Stimulated activated CD4-positive, alpha-beta T cell treated with anti-CD3 and anti-CD28 coated beads, Interleukin-15, amount 100 ng/mL, for 1 hour (primary cell): ENCODE results near the gene AGAP5.

Experiments
- DNase-seq, 2 donors: peaks; one replicate each; pipeline ENCODE4 v3.0.0-alpha.2; 2020; ENCODE audit warnings: low read depth in 1 of 2, low spot score in 1 of 2

AGAP5 gene

DNA sequence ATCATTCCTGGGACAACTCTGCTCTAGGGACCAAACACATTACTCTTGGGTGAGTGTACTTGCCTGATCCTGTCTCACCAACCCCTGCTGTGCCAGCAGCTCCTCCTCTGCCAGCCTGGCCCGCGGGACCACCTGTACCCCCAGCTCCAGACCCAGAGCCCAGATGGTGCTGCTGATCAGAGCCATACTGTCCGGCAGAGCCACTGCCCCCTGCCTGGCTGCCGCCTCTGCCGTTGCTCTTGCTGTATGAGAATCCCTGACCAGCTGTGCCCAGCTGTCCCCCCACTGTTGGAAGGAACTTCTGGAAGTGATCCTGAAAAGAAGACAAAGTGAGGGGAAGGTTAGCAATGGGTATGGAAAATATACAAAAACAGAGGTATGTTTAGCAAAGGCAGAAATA, 63.5 kb downstream of the AGAP5 start:
- DNase-seq, result no peak

DNA sequence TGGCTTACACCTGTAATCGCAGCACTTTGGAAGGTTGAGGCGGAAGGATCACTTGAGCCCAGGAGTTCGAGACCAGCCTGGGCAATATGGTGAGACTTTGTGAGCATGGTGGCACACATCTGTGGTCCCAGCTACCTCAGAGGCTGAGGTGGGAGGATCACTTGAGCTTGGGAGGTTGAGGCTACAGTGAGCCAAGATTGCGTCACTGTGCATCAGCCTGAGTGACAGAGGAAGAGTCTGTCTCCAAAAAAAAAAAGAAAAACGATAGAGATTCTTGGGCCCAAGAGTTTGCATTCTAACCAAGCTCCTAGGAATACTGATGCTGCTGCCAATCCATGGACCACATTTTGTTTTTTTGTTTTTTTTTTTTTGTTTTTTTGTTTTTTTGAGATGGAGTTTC, 68.7 kb downstream of the AGAP5 start:
- DNase-seq, result no peak

DNA sequence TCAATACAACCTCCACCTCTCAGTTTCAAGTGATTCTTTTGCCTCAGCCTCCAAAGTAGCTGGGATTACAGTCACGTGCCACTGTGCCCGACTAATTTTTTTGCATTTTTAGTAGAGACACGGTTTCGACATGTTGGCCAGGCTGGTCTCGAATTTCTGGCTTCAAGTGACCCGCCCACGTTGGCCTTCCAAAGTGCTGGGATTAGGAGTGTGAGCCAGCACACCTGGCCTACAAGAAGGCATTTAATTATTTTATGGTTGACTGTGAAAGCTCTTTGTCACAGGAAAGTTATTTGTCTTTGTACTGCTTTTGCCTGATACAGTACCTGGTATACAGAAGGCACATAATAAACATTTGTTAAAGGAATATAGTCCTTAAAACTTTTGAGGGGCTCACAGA, 69.5 kb downstream of the AGAP5 start:
- no peak for DNase-seq

DNA sequence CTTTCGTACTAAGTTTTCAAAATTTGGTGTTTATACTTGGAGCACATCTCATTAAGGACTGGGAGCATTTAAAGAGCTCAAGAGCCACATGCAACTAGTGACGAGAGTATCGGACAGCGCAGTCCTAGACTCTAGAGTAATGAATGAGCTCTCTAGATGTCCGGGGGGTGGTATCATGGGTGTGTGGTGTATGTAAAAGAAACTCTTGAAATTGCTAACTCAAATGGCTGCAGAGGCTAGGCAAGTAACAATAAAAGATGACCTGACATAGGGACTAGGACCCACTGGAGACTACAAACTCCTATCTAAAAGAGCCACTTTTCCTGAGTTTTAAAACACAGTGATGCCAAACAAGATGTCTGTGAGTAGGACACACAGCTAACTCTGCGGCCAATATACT, 70.6 kb downstream of the AGAP5 start:
- DNase-seq, result no peak

DNA sequence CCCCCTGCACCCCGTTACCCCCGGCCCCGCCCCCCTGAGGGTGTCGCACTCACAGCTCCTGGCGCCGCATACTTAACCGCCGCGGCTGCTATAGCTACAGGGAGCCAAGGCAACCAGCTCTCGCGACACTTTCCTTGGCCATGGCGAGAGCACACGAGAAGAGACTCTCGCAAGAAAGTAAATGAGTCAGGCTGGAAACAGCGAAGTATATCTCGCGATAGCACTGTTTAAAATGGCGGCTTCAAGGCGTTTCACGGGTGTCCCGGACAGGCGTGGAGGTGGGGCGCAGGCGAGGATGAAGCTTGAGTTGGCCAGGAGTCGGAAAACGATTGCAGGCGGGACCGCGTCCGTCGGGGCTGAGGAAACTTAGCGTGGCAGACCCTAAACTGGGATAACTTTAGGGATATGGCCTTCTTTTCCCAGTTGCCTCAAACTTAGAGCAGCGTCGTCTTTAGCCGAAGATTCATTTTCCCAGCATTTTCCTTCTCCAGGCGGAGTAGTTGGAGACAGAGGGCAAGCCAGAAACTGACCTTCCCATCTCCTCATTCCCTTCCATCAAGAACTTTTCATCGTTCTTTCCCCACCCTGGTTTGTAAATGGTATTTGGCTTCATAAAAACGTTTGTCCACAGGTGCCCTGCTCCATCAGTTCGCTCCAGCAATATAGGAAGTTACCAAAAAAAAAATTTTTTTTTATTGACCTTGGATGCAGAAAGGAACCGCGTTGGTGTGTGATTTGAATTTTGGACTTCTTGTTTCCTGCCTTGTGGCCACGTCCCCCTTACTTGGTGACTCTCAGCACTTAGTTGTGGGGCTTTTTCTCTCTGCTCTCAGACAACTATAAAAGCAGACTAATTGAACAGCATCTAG, 71.8 kb downstream of the AGAP5 start:
- peak; percentile 79 for DNase-seq

DNA sequence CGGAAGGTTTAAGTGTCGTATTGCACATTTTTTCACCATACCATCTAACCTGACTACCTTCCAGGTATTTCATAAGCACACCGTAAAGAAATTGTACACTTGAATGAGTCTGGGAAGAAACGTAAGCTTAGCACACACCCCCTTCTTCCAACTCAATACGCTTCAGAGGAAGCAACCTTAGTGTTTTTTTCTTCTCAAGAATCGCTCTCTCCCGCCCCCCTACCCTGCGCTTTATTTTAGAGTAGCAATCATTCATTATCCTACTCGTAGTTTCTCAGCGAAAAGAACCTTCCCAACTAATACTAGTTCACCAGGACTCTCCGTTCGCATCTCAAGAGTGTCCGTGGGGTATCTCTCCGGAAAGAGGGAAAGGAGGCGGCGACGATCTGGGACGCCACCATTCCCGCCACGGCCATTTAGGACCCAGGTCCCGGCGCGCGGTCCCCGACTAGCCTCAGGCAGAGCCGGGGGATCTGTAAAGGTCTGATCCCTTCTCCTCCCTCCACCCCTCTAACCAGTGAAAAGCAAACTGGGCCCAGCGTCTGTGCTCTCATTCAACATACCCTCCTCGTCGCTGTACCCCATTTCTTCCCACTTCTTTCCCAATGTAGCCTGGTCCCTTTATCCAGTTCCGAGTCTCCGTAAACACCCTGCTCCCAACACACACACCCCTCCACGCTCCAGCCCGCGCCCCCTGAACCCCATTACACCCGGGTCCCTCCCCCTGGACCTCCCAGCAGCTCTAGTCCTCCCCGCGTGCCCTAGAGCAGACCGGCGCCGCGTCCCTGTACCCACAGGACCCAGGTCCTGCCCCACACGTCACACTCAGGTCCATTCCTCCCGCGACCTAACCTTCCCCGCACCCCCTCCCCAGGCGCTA, 72.7 kb downstream of the AGAP5 start:
- no peak for DNase-seq
